AG20443 (cell line): ENCODE data around the gene SLAMF7.
"Not testable (repeated sequence)": the region's sequence is repeated elsewhere in the genome, so short reads cannot be mapped to it uniquely, and the experiment has no call there.

Source experiments
- DNase-seq: peaks from one replicate; pipeline ENCODE4 v3.0.0; 2012; ENCODE audit warnings: low spot score, mixed read lengths

SLAMF7 gene

DNA sequence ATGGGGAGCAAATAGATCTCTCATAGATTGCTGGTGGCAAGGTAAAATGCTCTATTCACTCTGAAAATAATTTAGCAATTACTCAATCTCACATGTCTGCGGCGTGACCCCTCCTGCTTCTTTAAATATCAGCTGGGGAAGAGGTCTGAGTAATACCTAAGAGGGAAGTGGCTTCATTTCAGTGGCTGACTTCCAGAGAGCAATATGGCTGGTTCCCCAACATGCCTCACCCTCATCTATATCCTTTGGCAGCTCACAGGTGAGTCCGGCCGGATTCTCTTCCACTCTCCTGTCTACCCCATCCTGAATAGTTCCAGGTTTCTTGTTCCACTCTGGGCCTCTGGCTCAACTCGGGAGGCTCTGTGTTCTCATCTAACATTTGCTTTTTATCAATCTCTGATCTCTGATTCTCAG is at the start of gene SLAMF7:
Gene SLAMF7 (plus strand): TSS at position 150 of the 414 bp plus-strand sequence. CDS start 55 bp downstream, at position 205.
- DNase-seq, result no peak

DNA sequence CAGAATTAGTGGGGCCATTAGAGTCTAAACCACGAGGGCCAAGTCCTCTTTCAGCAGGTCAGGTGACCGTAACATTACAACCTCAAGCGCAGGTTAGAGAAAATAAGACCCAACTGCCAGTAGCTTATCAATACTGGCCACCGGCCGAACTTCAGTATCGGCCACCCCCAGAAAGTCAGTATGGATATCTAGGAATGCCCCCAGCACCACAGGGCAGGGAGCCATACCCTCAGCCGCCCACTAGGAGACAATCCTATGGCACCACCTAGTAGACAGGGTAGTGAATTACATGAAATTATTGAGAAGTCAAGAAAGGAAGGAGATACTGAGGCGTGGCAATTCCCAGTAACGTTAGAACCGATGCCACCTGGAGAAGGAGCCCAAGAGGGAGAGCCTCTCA is 46.7 kb upstream of the SLAMF7 start:
- not testable (repeated sequence) for DNase-seq

- no peak for DNase-seq
Observed at GRCh38 chr1:160702100-160702499, 36.9 kb upstream of the SLAMF7 start.

GRCh38 chr1:160704250-160704649 is 34.8 kb upstream of the SLAMF7 start:
- no peak for DNase-seq

DNA sequence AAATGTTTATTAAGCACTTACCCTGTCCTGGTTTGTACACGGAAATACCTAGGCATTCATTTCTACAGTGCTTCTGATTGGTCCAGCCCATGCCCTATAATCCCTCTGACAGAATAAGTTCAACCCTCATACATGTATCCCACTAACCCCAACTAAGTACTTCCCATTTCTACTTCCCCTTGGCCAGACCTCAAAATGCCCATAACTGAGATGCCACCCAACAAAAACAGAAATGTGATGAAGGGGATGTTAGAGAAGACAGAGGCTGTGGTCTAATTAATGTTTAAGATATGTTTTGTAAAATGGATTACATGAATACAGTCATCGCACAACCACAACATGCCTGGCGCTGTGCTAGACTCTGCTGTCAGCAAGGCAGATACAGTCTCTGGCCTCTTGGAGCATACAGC is 33.8 kb upstream of the SLAMF7 start:
- not testable (repeated sequence) for DNase-seq

GRCh38 chr1:160705742-160706141 is 33.3 kb upstream of the SLAMF7 start:
- DNase-seq, result no peak

DNA sequence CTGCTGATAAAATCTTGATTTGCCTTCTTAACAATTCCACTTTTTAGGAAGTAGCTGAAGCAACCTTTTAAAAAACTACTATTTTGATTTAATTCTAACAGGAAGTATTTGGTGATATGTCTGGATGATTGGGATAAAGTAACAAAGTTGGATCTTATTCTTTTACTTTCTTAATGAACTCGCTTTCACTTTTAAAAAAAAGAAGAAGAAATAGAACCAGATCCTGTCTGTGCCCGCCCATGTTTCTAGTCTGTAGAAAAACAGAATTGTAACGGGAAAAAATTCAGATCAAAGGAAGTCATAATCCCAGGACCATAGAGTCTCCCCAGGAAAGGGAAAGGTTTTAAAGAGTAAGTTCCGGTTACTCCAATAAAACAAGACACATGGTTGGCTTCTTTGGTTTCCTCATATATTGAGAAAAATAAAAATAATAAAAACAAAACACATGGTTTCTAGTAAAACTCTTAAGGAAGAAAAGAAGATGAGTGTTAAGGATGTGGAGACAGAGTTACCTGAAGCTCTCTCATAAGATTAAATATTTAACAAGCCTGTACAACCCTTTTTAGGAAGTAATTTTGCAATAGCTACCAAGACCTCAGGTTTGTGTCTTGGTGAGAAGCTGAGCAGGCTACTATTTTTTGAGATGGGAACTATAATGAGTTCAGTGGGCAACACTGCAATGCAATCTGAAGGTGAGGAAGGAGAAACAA is 32.4 kb upstream of the SLAMF7 start:
- no peak for DNase-seq

DNA sequence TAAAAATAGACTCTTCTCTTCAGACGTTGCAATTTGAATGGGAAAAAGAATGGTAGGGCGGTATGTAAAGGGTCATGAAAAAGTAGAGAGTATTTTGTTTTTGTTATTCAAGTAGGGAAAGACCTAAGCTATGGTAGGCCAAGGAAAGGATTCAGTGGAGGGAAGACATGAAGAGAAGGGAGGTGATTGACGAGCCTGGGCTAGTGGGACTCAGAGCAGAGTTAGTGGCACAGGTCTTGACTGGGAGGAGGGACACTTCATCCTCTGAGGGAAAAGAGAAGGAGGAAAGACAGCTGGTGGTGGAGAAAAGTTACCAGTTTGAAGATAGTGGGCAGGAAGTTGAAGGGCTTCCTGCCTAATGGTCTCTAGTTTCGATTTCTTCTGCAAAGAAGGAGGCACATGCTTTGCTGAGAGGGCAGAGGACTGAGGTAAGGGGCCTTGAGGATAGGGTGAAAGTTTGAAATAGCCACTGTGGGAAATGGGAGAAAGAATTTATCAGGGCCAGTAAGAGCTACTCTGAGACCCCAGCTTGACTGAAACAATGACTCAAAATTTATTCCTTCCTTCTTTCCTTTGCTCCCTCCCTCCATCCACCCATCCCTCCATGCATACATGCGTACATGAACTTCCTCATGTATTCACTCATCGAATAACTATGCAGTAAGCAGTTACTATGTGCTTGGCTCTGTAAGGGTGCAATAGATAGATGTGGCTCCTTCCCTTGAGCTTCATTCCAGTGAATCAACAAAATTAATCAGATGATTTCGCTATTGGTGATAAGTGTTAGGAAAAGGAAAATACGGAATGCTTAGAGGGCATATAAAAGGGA is 31.6 kb upstream of the SLAMF7 start:
- no peak for DNase-seq

DNA sequence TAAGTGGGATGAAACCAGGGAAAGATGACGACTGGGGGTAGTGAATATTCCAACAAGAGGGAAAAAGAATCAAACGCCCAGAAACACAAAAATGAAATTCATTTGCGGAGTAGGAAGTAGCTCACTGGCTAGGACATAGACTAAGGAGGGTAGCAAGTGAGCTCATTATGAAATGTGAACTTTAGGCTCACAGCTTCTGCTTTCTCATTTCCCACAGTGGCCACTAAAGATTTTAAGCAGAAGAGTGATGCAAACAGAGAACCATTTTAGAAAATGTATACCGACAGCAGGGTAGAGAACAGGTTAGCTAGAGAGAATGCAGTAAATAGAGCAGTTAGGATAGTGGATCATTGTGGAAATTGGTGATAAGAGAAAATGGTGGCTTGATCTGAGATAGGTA is 30.9 kb upstream of the SLAMF7 start:
- DNase-seq, result no peak

GRCh38 chr1:160708801-160709200 is 30.2 kb upstream of the SLAMF7 start:
- no peak for DNase-seq

- no peak for DNase-seq
Observed at GRCh38 chr1:160709715-160710114, 29.3 kb upstream of the SLAMF7 start.

- DNase-seq, result no peak
Observed at GRCh38 chr1:160710517-160711252, 28.4 kb upstream of the SLAMF7 start.

- no peak for DNase-seq
Observed at GRCh38 chr1:160711276-160711601, 27.8 kb upstream of the SLAMF7 start.

- no peak for DNase-seq
Observed at GRCh38 chr1:160711602-160712311, 27.3 kb upstream of the SLAMF7 start, which contains the start of gene CD48. Gene CD48 (minus strand): TSS chr1:160711822. CDS start chr1:160711763, 59 bp downstream.

- not testable (repeated sequence) for DNase-seq
Observed at GRCh38 chr1:160712525-160713080, 26.4 kb upstream of the SLAMF7 start.

GRCh38 chr1:160713161-160713560 is 25.9 kb upstream of the SLAMF7 start:
- DNase-seq, result no peak

- DNase-seq, result not testable (repeated sequence)
Observed at GRCh38 chr1:160714034-160714648, 24.9 kb upstream of the SLAMF7 start.

GRCh38 chr1:160716013-160716412 is 23.0 kb upstream of the SLAMF7 start:
- no peak for DNase-seq

DNA sequence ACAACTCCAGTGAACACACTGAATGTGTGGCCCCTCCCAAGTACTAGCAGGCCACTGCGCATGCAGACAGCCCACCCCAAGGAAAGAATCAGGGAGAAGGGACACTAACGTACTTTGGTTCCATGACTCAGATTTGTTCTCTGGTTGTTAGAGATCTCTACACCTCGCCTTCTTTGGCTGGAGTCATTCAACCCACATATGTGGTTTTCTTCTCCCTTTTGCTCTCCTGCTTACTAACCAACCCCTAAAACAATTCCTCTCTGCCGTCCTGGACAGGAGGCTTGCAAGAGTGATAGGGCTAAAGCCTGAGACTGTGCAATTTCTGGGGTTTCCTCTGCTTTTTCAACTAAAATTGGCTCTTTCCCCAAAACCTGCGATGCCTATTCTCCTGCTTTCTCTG is 21.7 kb upstream of the SLAMF7 start:
- no peak for DNase-seq

DNA sequence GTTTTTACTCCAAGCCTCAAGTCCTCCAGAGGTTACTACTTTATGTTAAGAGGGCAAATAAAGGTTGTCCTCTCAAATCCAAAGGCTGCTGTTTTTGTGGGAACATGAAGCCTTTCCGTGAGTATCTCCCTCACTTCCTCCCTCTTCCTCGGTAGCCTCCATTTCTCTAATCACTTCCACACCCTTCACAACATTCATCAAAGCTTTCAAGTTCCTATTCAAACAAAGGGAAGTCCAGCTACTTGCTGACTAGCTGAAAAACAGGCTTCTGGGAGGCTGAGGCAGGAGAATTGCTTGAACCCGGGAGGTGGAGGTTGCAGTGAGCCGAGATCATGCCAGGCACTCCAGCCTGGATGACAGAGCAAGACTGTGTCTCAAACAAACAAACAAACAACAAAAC is 20.8 kb upstream of the SLAMF7 start:
- no peak for DNase-seq
